Testis (tissue), 3 donors: ENCODE measurements around the gene CD300LG. TPM values are rescaled to one million over a fixed set of nuclear protein-coding genes. Genes with fewer than 3 reads are reported as not detected.

ENCODE experiments used
- DNase-seq: peaks from one replicate; pipeline ENCODE4 v3.0.0-alpha.2; 2019
- H3K27ac ChIP-seq, 2 donors: fragments of 200-600 bp; sonication (generic); one replicate each; pipeline ENCODE4 v1.5.1; 2019
- H3K27me3 ChIP-seq: fragments of 200-600 bp; sonication (generic); one replicate; pipeline ENCODE4 v1.5.1; 2019
- H3K36me3 ChIP-seq: fragments of 200-600 bp; sonication (generic); one replicate; pipeline ENCODE4 v1.5.1; 2017; ENCODE audit warnings: low read depth; ENCODE audit errors: missing control alignments
- H3K4me1 ChIP-seq: fragments of 200-600 bp; sonication (generic); one replicate; pipeline ENCODE4 v1.5.1; 2019
- H3K4me3 ChIP-seq, 2 donors: fragments of 200-600 bp; sonication (generic); one replicate each; pipeline ENCODE4 v1.5.1; 2017 to 2019
- H3K9me3 ChIP-seq: fragments of 200-600 bp; sonication (generic); one replicate; pipeline ENCODE4 v1.5.1; 2017
- CTCF ChIP-seq, 3 experiments: fragments of 450-650 bp in 2 of 3; fragments of 200-600 bp in 1 of 3; sonication (generic) in 1 of 3; IDR thresholded peaks; one replicate each; pipeline ENCODE4 v1.5.1; 2016 to 2019; ENCODE audit warnings: antibody characterized with exemption in 3 of 3, mild to moderate bottlenecking in 2 of 3, moderate library complexity in 1 of 3
- POLR2A ChIP-seq: fragments of 450-650 bp; IDR thresholded peaks from one replicate; pipeline ENCODE4 v1.6.1; 2017; ENCODE audit warnings: antibody characterized with exemption, mild to moderate bottlenecking, moderate library complexity
- WGBS, 2 donors: methylation state at CpG; one replicate each; pipeline ENCODE4 v1.1.5; 2018; 5-methylcytosine and 5-hydroxymethylcytosine counted together
- intact Hi-C: fragments of 100-400 bp; cut with DNase I; formaldehyde crosslinking; loops from one replicate; pipeline ENCODE4 v1.15.1; 2023; ENCODE audit warnings: low total_unique reads
- polyA plus RNA-seq: library from polyadenylated mRNA; stranded (reverse); fragments of 350-450 nt; fragmentation: Illumina TruSeq; extraction: RNeasy Lipid Tissue Mini Kit (QIAGEN cat#74804); gene quantifications from one replicate; pipeline ENCODE4 v1.2.3, GENCODE V29; 2014; ENCODE audit warnings: low read depth, low replicate concordance; ENCODE audit not compliant: insufficient read depth
- total RNA-seq, 2 donors: library from RNA; depleted of rRNA; stranded (reverse); fragments of >200 nt; gene quantifications; one replicate each; pipeline ENCODE4 v1.2.3, GENCODE V29; 2016

The CD300LG gene
- total and polyA plus RNA-seq, 3 donors from 2014 or later: 48.4 to 53.9 (median 49.2) TPM

GRCh38 chr17:43822570-43823190 is 24.3 kb upstream of the CD300LG start:
- DNase-seq: no peak
- intact Hi-C loops: no loop called here
- Histone ChIP-seq H3K9me3 (no peaks in the 10 kb centered on the region), H3K27ac (peak overlapping the region in 1 of 2 donors; percentile 18), H3K4me1 (no peaks in the 10 kb centered on the region), H3K36me3 (no peaks in the 10 kb centered on the region), H3K27me3 (no peaks in the 10 kb centered on the region), H3K4me3 (no peak overlapping the region)
- TF ChIP-seq POLR2A: no peak
- TF ChIP-seq CTCF (IDR thresholded peaks at IDR 0.05): no peak
- WGBS, 2 donors: 81 to 92% methylated on average over 5 of the region's 5 CpGs

- Histone ChIP-seq H3K9me3 (no peaks in the 10 kb centered on the region), H3K27me3 (no peaks in the 10 kb centered on the region), H3K36me3 (no peaks in the 10 kb centered on the region), H3K27ac (peak overlapping the region in 1 of 2 donors; percentile 71), H3K4me3 (no peak overlapping the region), H3K4me1 (no peaks in the 10 kb centered on the region)
- TF ChIP-seq POLR2A (no peak), CTCF (IDR thresholded peaks at IDR 0.05) (no peak)
- WGBS, 2 donors: 65 to 80% methylated on average over 10 of the region's 10 CpGs
- peak; percentile 85 for DNase-seq
- intact Hi-C loops: no loop called here
Observed at GRCh38 chr17:43823350-43824084, 23.5 kb upstream of the CD300LG start.

GRCh38 chr17:43825567-43825966 is 21.4 kb upstream of the CD300LG start:
- TF ChIP-seq POLR2A: no peak
- TF ChIP-seq CTCF (IDR thresholded peaks at IDR 0.05): no peak

GRCh38 chr17:43826206-43826605 is 20.8 kb upstream of the CD300LG start:
- H3K36me3 ChIP-seq: no peaks in the 10 kb centered on the region
- no peaks in the 10 kb centered on the region for H3K9me3 ChIP-seq
- no peak overlapping the region for H3K27ac ChIP-seq
- no peaks in the 10 kb centered on the region for H3K4me1 ChIP-seq
- TF ChIP-seq CTCF (IDR thresholded peaks at IDR 0.05) (no peak), POLR2A (no peak)
- H3K4me3 ChIP-seq: no peak overlapping the region
- intact Hi-C loops: no loop called here
- DNase-seq: no peak
- H3K27me3 ChIP-seq: no peaks in the 10 kb centered on the region
- 93 to 97% methylated on average over 7 of the region's 7 CpGs for WGBS, 2 donors

More at GRCh38 chr17:43825567-43825966, 21.4 kb upstream of the CD300LG start:
- Histone ChIP-seq H3K27me3 (no peaks in the 10 kb centered on the region), H3K27ac (no peak overlapping the region), H3K4me1 (no peaks in the 10 kb centered on the region), H3K36me3 (no peaks in the 10 kb centered on the region), H3K9me3 (no peaks in the 10 kb centered on the region), H3K4me3 (no peak overlapping the region)
- 96 to 100% methylated on average over 1 to 12 of the region's 12 CpGs for WGBS, 2 donors
- no peak for DNase-seq
- intact Hi-C loops: no loop called here
